Hepatocyte (in vitro differentiated cells): ENCODE data around the gene IMP3. TPM values are rescaled to one million over a fixed set of nuclear protein-coding genes. Genes with fewer than 3 reads are reported as not detected.

Source experiments
- DNase-seq: peaks from one replicate; pipeline ENCODE4 v3.0.0-alpha.2; 2016; ENCODE audit warnings: low spot score
- H2AFZ ChIP-seq: fragments of 200-600 bp; sonication (generic); 2 replicates; pipeline ENCODE4 v1.6.0; 2016; ENCODE audit warnings: antibody characterized with exemption, mild to moderate bottlenecking
- H3K27ac ChIP-seq: fragments of 200-600 bp; sonication (generic); 2 replicates; pipeline ENCODE4 v1.5.1; 2016; ENCODE audit warnings: mild to moderate bottlenecking
- H3K27me3 ChIP-seq: fragments of 200-600 bp; sonication (generic); 2 replicates; pipeline ENCODE4 v1.6.1; 2016
- H3K36me3 ChIP-seq: fragments of 200-600 bp; sonication (generic); replicated peaks from 2 replicates; pipeline ENCODE4 v1.5.1; 2016; ENCODE audit warnings: low read depth; ENCODE audit not compliant: insufficient read depth
- H3K4me1 ChIP-seq: fragments of 200-600 bp; sonication (generic); 2 replicates; pipeline ENCODE4 v1.5.1; 2016; ENCODE audit warnings: mild to moderate bottlenecking, moderate library complexity; ENCODE audit not compliant: insufficient read depth
- H3K4me2 ChIP-seq: fragments of 200-600 bp; sonication (generic); 2 replicates; pipeline ENCODE4 v1.6.0; 2016
- H3K4me3 ChIP-seq: fragments of 200-600 bp; sonication (generic); 2 replicates; pipeline ENCODE4 v1.5.1; 2016; ENCODE audit warnings: mild to moderate bottlenecking
- H3K79me2 ChIP-seq: fragments of 200-600 bp; sonication (generic); 2 replicates; pipeline ENCODE4 v1.6.0; 2017; ENCODE audit warnings: mild to moderate bottlenecking
- H3K9me2 ChIP-seq: fragments of 200-600 bp; sonication (generic); replicated peaks from 2 replicates; pipeline ENCODE4 v1.6.0; 2017; ENCODE audit warnings: mild to moderate bottlenecking; ENCODE audit not compliant: insufficient read depth
- H3K9me3 ChIP-seq: fragments of 200-600 bp; sonication (generic); 2 replicates; pipeline ENCODE4 v1.5.1; 2016; ENCODE audit warnings: low read depth, mild to moderate bottlenecking
- H4K20me1 ChIP-seq: fragments of 200-600 bp; sonication (generic); 2 replicates; pipeline ENCODE4 v1.6.0; 2016; ENCODE audit warnings: mild to moderate bottlenecking; ENCODE audit not compliant: insufficient read depth, poor library complexity, severe bottlenecking
- CTCF ChIP-seq: fragments of 200-600 bp; sonication (generic); IDR thresholded peaks from 2 replicates; pipeline ENCODE4 v1.5.1; 2016; ENCODE audit warnings: antibody characterized with exemption, mild to moderate bottlenecking; ENCODE audit not compliant: poor library complexity
- EZH2 ChIP-seq: fragments of 200-600 bp; sonication (generic); IDR thresholded peaks from 2 replicates; pipeline ENCODE4 v1.6.1; 2016; ENCODE audit warnings: antibody characterized with exemption, mild to moderate bottlenecking, borderline replicate concordance
- EZH2phosphoT487 ChIP-seq: fragments of 200-600 bp; sonication (generic); IDR thresholded peaks from one replicate; pipeline ENCODE4 v1.6.1; 2018; ENCODE audit warnings: antibody characterized with exemption, mild to moderate bottlenecking, low read depth, moderate library complexity; ENCODE audit not compliant: unreplicated experiment, severe bottlenecking
- WGBS: methylation state at CpG from one replicate; pipeline ENCODE4 v1.1.6; 2016; ENCODE audit warnings: low lambda C conversion rate; ENCODE audit errors: missing lambda C conversion rate; 5-methylcytosine and 5-hydroxymethylcytosine counted together
- polyA plus RNA-seq: library from polyadenylated mRNA; unstranded; fragments of >200 nt; fragmentation: Nextera tagmentation; extraction: Ambion mirVana; gene quantifications from 2 replicates; pipeline ENCODE4 v1.2.1, GENCODE V29; 2016
- total RNA-seq: library from RNA; depleted of rRNA; stranded (reverse); fragments of >200 nt; gene quantifications from 2 replicates; pipeline ENCODE4 v1.2.3, GENCODE V29; 2014

The IMP3 gene
- total and polyA plus RNA-seq, 2 experiments from 2014 or later = 144 to 155 TPM

DNA sequence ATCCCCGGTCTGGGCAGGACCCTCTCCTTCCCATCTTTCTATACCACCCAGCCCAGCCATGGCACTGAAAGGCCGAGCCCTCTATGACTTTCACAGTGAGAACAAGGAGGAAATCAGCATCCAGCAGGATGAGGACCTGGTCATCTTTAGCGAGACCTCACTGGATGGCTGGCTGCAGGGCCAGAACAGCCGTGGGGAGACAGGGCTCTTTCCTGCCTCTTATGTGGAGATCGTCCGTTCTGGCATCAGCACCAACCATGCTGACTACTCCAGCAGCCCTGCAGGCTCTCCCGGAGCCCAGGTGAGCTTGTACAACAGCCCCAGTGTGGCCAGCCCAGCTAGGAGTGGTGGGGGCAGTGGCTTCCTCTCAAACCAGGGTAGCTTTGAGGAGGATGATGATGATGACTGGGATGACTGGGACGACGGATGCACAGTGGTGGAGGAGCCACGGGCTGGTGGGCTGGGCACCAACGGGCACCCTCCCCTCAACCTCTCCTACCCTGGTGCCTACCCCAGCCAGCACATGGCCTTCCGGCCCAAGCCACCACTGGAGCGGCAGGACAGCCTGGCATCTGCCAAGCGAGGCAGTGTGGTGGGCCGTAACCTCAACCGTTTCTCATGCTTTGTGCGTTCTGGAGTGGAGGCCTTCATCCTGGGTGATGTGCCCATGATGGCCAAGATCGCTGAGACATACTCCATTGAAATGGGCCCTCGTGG, 9.2 kb upstream of the IMP3 start:
- 76% methylated on average over 19 of the region's 19 CpGs for WGBS
- Histone ChIP-seq H3K27ac (peak overlapping the region; percentile 99), H3K9me2 (no peaks in the 10 kb centered on the region), H2AFZ (no peak overlapping the region), H3K36me3 (no peaks in the 10 kb centered on the region), H3K9me3 (no peaks in the 10 kb centered on the region), H3K4me1 (peaks cover 62% of the 10 kb centered on the region), H3K27me3 (no peaks in the 10 kb centered on the region), H3K4me3 (peak overlapping the region; percentile 80), H3K4me2 (peak overlapping the region; percentile 95), H4K20me1 (peaks cover 41% of the 10 kb centered on the region), H3K79me2 (peaks cover 85% of the 10 kb centered on the region)
- no peak for TF ChIP-seq CTCF
- TF ChIP-seq EZH2phosphoT487 = no peak
- no peak for TF ChIP-seq EZH2
- DNase-seq = no peak

GRCh38 chr15:75648156-75649000, 8.4 kb upstream of the IMP3 start:
- Histone ChIP-seq H2AFZ (peak overlapping the region; percentile 89), H3K27me3 (no peaks in the 10 kb centered on the region), H3K4me3 (peak overlapping the region; percentile 80), H3K9me3 (no peaks in the 10 kb centered on the region), H3K79me2 (peaks cover 77% of the 10 kb centered on the region), H3K4me2 (peak overlapping the region; percentile 95), H3K9me2 (no peaks in the 10 kb centered on the region), H4K20me1 (peaks cover 33% of the 10 kb centered on the region), H3K4me1 (peaks cover 59% of the 10 kb centered on the region), H3K27ac (peak overlapping the region; percentile 99), H3K36me3 (no peaks in the 10 kb centered on the region)
- peak; percentile 70 for DNase-seq
- TF ChIP-seq CTCF = no peak
- TF ChIP-seq EZH2phosphoT487 = no peak
- no peak for TF ChIP-seq EZH2
- under 1% methylated on average over 19 of the region's 34 CpGs for WGBS

DNA sequence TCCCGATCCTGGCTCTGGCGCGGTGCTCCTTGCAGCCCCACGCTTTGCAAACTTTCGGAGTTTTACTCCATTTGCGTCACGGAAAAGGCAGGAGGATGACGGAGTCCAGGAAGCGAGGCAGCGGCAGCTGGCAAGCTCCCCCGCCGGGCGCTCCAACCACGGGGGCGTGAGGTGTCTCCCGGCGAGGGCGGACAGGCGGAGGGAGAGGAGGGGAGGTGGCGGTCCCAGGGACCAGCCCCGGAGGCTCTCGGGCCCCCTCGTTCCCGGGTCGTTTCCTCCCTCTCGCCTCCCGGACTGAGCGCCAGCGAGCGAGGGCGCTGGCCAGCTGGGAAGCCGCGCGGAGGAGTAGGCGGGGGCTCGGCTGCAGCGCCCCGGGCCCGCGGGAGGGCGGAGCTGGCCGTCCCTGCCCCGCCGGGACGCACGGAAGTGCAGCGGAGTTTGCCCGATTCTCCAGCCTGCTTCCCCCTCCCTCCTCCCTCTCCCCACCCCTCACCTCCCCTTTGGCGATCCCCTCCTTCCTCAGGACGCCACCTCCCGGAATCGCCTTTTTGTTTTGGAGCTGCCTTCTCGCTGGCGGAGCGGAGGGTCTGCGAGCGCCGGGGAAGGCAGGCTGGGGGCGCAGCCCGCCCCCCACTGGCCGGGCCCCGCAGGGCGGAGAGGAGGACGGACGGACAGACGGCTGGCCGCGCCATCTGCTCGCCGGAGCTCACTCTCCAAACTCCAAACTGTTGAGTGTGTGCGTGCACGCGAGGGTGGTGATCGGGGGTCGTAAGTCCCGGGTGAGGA, 7.5 kb upstream of the IMP3 start, which contains the start of gene SNX33:
Gene SNX33 (plus strand): TSS at position 543 of the 786 bp plus-strand sequence. CDS start 1,191 bp downstream, outside the sequence.
- TF ChIP-seq CTCF (peak; percentile 68), EZH2phosphoT487 (no peak)
- Histone ChIP-seq H3K4me2 (peak within 1 kb of the TSS; percentile 95), H3K36me3 (no peaks in the 10 kb centered on the region), H3K27me3 (no peaks in the 10 kb centered on the region), H2AFZ (peak within 1 kb of the TSS; percentile 89), H3K79me2 (peaks cover 68% of the 10 kb centered on the region), H3K27ac (peak within 1 kb of the TSS; percentile 99), H3K9me3 (no peaks in the 10 kb centered on the region), H3K4me1 (peaks cover 51% of the 10 kb centered on the region), H4K20me1 (peaks cover 27% of the 10 kb centered on the region), H3K9me2 (no peaks in the 10 kb centered on the region), H3K4me3 (peak within 1 kb of the TSS; percentile 80)
- 2% methylated on average over 49 of the region's 76 CpGs for WGBS
- peak; percentile 91 for DNase-seq
